GM18907 (cell line): ENCODE results near the gene PLA2R1.

Source experiments
- ATAC-seq: cut with Tn5 transposase; IDR thresholded peaks from one replicate; pipeline ENCODE4 v1.9.1; 2021; ENCODE audit warnings: mild to moderate bottlenecking, moderate library complexity; ENCODE audit not compliant: unreplicated experiment

The PLA2R1 gene

GRCh38 chr2:160033732-160034392 is 28.6 kb downstream of the PLA2R1 start:
- ATAC-seq = no peak

DNA sequence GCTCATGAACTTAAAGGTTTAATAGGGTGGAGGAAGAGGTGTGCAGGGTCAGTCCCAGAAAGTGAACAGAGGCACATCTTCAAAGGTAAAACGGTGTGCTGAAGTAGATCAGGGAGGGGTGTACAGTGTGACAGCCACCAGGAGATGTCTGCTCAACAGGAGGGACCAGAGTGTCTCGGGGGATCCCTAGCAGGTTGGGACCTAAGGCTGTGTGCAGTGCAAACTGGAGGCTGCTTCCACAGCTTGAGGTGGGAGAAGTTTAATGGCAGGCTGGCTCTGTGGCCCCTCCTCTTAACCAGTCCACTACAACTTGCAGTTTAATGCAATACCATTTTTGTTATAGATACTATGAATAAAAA is 33.2 kb downstream of the PLA2R1 start:
- ATAC-seq = no peak

DNA sequence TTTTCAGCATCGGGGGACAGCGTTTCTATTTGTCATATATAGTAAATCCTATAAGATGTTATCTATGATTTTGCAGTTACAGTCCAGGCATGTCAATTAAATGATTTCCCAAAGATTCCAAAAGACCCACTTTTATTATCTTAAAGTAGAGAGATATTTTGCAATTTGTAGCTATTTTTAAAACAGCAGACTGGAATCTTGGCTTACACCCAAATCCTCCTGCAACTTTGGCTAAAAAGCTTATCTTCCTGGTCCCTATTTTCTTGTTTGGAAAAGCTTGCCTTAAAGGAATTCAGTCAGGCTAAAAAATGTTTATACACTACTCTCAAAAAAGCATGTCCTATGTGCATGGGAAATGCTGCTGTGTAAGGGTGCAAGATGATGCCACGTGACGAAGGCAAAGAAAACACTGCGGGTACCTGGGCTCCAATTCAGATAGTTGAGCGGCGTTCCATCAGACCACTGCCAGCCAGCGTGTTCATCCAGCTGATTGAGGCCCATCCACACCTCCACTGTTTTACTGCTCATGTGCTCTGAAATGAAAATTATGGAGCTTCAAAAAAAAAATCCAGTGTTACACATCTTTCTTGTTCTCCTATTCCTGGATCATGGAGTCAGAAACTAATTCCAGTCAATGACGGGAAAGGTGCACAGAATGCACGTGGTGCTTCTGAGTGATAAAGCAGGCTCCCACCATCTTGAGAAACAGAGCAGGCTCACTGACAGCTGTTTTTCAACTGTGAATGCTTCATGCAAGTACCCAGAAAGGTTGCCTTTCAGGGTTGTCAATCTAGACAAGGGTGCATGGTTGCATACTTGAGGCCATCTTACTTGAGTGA is 33.8 kb downstream of the PLA2R1 start:
- ATAC-seq = no peak

DNA sequence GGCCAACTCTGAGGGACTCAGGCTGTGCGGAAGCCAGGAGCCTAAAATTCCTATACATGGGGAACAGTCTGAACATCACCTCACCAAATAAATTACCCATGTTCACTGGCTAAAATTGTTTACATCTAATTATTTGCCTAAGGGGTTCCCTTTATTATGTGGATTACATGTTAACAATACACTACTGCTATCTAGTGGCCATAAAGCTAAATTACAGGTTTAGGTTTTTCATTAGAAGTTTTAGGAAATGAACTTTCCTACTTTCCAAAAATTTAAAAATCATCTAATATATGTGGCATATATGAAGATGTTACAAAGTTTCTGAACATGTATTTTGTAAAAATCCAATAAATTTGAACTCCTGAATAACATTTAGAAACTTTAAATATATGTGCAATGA is 40.3 kb downstream of the PLA2R1 start:
- no peak for ATAC-seq

DNA sequence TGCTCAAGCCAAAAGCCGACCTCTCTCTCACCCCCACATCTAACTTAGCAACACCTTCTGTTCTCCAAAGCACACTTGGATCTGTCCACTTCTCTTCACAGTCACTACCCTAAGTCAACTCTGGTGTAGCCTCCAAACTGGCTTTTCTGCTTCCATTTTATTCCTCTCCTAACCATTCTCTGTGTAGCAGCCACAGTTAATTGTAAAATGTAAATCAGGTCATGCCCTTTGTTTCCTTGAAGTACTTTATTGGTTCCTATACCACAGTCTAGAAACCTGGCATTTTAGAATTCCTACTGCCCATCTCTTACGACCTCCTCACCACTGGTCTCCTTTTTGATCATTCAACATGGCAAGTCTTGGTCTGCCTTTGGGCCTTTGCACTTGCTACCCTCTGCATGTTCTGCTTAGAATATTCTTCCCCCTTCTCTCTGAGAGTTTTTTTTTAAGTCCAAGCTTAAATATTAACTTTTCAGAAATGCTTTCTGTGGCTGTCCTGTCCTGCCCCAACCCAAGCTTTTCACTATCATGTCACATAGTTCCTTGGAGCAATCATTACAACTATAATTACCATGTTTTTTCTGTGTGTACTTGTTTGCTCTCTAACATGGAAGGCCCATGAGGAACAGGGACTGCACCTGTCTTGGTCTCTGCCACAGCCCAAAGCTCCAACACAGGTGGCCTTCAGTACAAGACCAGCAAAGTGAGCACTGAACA is 42.9 kb downstream of the PLA2R1 start:
- ATAC-seq = no peak

- ATAC-seq = no peak
These were observed 46.7 kb downstream of the PLA2R1 start for GRCh38 chr2:160015746-160016145.

DNA sequence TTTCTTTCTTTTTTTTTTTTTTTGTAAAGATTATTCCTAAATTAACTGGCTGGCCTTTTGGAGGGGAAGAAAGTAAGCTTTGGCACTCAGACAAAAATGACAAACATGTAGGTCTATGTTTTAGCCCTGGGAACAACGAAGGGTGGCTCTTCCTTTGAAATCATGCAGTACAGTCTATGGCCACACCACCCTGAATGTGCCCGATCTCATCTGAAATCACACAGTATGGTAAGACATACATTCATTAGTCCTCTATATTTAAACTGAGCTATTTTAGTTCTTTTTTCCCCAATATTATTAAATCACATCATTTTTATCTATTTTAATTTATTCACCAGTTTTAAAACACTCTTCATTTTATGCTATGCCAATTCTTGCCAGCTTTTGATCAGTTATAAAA is 48.2 kb downstream of the PLA2R1 start:
- no peak for ATAC-seq

- no peak for ATAC-seq
These were observed 51.9 kb downstream of the PLA2R1 start for GRCh38 chr2:160010361-160011145.

- no peak for ATAC-seq
These were observed 55.3 kb downstream of the PLA2R1 start for GRCh38 chr2:160007111-160007510.

GRCh38 chr2:160006475-160006874 is 55.9 kb downstream of the PLA2R1 start:
- ATAC-seq = no peak

GRCh38 chr2:160005908-160006307 is 56.5 kb downstream of the PLA2R1 start:
- no peak for ATAC-seq

DNA sequence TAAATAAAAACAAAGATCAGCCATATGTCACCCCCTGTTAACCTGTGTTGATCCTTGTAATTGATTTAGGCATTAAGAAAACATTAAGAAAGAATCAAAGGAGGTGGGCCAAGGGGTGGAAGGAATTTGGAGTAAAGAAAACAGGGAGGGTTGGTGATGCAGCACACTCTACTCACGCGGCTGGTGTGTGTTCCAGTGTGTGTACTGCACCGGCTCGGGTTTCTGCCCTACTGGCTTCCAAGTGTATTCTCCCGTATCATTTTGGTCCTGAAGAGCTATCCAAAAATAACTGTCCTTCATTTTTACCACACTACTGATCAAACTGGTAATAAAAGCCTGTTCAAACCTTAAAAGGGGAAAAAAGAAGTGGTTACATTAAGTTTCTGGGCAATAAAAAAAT is 56.9 kb downstream of the PLA2R1 start:
- no peak for ATAC-seq

- ATAC-seq = no peak
These were observed 63.5 kb downstream of the PLA2R1 start for GRCh38 chr2:159998961-159999360.

DNA sequence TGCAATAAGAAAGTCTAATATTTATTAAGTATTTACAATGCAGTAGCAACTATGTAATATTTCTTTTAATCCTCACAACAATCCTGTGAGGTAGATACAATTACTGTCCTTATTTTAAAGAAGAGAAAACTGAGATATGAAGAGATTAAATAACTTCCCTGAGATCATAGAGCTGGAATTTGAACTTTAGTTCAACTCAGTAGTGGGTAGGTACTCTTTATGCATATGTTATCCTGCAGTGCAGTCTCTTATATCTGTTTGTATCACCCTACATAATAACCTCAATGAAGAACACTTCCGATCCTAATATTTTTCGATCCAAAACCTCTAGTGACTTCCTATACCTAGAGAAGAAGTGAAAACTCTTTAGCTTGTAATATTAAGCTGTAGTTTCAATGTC is 64.2 kb downstream of the PLA2R1 start:
- no peak for ATAC-seq

GRCh38 chr2:159996792-159997546 is 65.4 kb downstream of the PLA2R1 start:
- no peak for ATAC-seq

DNA sequence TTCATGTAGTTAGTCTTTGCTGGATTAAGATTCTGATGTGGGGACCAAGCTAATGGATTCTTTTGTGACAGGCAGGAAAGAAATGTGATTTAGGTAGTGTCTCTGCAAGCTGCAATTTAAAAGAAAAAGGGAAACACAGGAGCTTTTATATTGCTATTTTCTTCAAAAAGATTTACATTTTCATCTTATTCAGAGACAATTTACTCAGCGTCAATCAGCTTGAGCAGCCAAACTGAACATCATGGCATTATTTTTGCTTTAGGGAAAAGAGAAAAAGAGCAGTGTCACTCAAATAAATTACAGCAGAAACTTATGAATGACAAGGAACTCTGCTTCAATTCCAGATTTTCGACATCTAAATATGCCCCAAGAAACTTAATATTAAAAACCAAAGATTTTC is 67.4 kb downstream of the PLA2R1 start:
- ATAC-seq = no peak

- no peak for ATAC-seq
These were observed 73.2 kb downstream of the PLA2R1 start for GRCh38 chr2:159989249-159989648.

DNA sequence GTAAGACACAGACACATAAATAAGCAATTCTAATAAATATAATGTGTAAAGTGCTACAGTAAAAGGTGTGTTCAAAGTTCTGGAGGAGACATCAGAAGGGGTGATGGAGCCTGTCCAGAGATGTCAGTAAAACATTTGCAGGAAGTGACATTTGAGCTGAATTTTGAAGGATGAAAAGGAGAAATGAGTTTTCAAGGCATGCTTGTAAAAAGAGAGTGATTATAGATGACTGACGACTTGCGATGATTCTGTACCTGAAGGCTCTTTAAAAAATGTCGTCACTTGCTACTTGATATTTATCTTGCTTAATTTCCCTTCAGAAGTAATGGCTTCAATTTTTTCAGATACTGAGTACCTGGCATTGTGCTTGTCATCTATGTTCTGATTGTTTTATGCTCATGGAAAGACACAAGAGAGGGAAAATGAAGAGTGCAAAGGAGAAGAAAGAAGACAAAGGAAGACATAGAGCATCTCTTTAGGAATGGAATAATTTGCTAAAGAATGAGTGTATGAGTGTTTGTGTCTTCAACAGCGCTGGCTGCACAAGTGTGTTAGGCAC is 73.9 kb downstream of the PLA2R1 start:
- ATAC-seq = no peak

DNA sequence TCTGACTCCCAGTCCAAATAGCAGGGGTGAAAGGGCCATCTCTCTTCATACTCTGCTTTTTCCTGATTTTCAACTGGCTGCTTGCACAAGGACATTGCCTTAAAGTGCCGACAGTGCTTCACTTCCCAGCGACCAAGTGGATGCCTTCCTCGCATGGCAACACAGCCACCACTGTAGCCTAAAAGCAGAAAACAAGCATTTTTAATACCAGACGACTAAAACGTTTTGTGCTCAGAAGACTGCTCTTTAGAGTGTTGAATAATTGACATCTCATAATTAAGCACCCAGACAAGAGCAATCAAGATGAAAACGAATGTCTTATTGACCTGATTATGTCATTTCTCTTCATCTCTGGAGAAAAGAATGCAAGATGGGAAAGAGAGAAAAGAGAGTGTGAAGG is 75.2 kb downstream of the PLA2R1 start:
- ATAC-seq = no peak

- no peak for ATAC-seq
These were observed 76.8 kb downstream of the PLA2R1 start for GRCh38 chr2:159985656-159986055.
